HEK293 (cell line): ENCODE results near the gene ELAVL3.

Experiments used
- CTCF ChIA-PET: fragments of 350-600 bp; formaldehyde crosslinking; extraction: SDS; loops from one replicate; lab custom pipeline; 2021; ENCODE audit warnings: antibody characterized with exemption; lab: Yijun Ruan, JAX
- POLR2A ChIA-PET: fragments of 300-600 bp; formaldehyde crosslinking; extraction: SDS; loops from one replicate; lab custom pipeline; 2020; ENCODE audit warnings: antibody characterized with exemption, inconsistent platforms; lab: Yijun Ruan, JAX
- H3K27ac ChIP-seq: fragments of 200-500 bp; sonication (Bioruptor generic); 2 replicates; pipeline ENCODE4 v1.5.1; 2014; ENCODE audit warnings: low read depth, low read length, control low read depth, inconsistent platforms; ENCODE audit errors: extremely low read depth
- H3K36me3 ChIP-seq, 2 experiments: fragments of 200-500 bp in 1 of 2; sonication (Bioruptor generic) in 1 of 2; 1 replicate in 1 of 2; 2 replicates in 1 of 2; pipeline ENCODE4 v1.5.1; 2014 to 2017; ENCODE audit warnings: inconsistent platforms in 2 of 2, low read length in 2 of 2; ENCODE audit not compliant: control insufficient read depth in 2 of 2, insufficient read depth in 1 of 2
- H3K4me1 ChIP-seq: fragments of 200-500 bp; sonication (Bioruptor generic); 2 replicates; pipeline ENCODE4 v1.5.1; 2014; ENCODE audit warnings: mild to moderate bottlenecking, low read length, inconsistent platforms; ENCODE audit not compliant: control insufficient read depth, insufficient read depth
- H3K4me3 ChIP-seq: 2 replicates; pipeline ENCODE4 v1.5.1; 2011; ENCODE audit warnings: low read depth, mild to moderate bottlenecking, control low read depth, low read length, moderate library complexity
- H3K9me3 ChIP-seq: fragments of 200-500 bp; sonication (Bioruptor generic); 2 replicates; pipeline ENCODE4 v1.5.1; 2014; ENCODE audit warnings: low read depth, low read length, inconsistent platforms; ENCODE audit not compliant: control insufficient read depth, insufficient read depth
- KLF7 ChIP-seq: fragments of 450-650 bp; formaldehyde crosslinking; IDR thresholded peaks from 2 replicates; pipeline ENCODE4 v1.5.1; 2016; ENCODE audit warnings: missing biosample characterization, missing genetic modification characterization, borderline replicate concordance
- PRDM1 ChIP-seq: fragments of 450-650 bp; formaldehyde crosslinking; IDR thresholded peaks from 2 replicates; pipeline ENCODE4; 2016; ENCODE audit warnings: missing biosample characterization, missing genetic modification characterization
- SALL2 ChIP-seq: fragments of 450-650 bp; formaldehyde crosslinking; IDR thresholded peaks from 2 replicates; pipeline ENCODE4 v1.5.0; 2017; ENCODE audit warnings: missing biosample characterization, mild to moderate bottlenecking, missing genetic modification characterization, borderline replicate concordance
- SCRT1 ChIP-seq: fragments of 450-650 bp; formaldehyde crosslinking; IDR thresholded peaks from 2 replicates; pipeline ENCODE4 v1.5.1; 2016; ENCODE audit warnings: missing biosample characterization, missing genetic modification characterization, borderline replicate concordance
- ZNF140 ChIP-seq: fragments of 450-650 bp; formaldehyde crosslinking; IDR thresholded peaks from 2 replicates; pipeline ENCODE4 v1.5.1; 2016; ENCODE audit warnings: missing biosample characterization, missing genetic modification characterization
- ZNF148 ChIP-seq: fragments of 450-650 bp; formaldehyde crosslinking; IDR thresholded peaks from 2 replicates; pipeline ENCODE4 v1.5.0; 2017; ENCODE audit warnings: missing biosample characterization, missing genetic modification characterization, borderline replicate concordance
- ZNF18 ChIP-seq: fragments of 450-650 bp; formaldehyde crosslinking; IDR thresholded peaks from 2 replicates; pipeline ENCODE4 v1.5.1; 2016; ENCODE audit warnings: missing biosample characterization, missing genetic modification characterization
- ZNF2 ChIP-seq: fragments of 450-650 bp; formaldehyde crosslinking; IDR thresholded peaks from 2 replicates; pipeline ENCODE4 v1.5.1; 2016; ENCODE audit warnings: missing biosample characterization, missing genetic modification characterization
- ZNF266 ChIP-seq: fragments of 450-650 bp; formaldehyde crosslinking; IDR thresholded peaks from 2 replicates; pipeline ENCODE4 v1.5.1; 2016; ENCODE audit warnings: missing biosample characterization, missing genetic modification characterization, low read depth
- ZNF274 ChIP-seq, 2 experiments: fragments of 200-500 bp in 1 of 2; fragments of 450-650 bp in 1 of 2; sonication (Bioruptor generic) in 1 of 2; formaldehyde crosslinking in 1 of 2; IDR thresholded peaks; 2 replicates each; pipeline versions ENCODE4 v1.5.1 to v1.6.1; 2014 to 2016; ENCODE audit warnings: borderline replicate concordance in 1 of 2, inconsistent platforms in 1 of 2, low read length in 1 of 2, missing biosample characterization in 1 of 2, missing genetic modification characterization in 1 of 2
- ZNF354C ChIP-seq: fragments of 450-650 bp; formaldehyde crosslinking; IDR thresholded peaks from 2 replicates; pipeline ENCODE4 v1.5.1; 2016; ENCODE audit warnings: missing biosample characterization, missing genetic modification characterization, low read depth, borderline replicate concordance
- ZNF398 ChIP-seq: fragments of 450-650 bp; formaldehyde crosslinking; IDR thresholded peaks from 2 replicates; pipeline ENCODE4 v1.5.1; 2017; ENCODE audit warnings: missing biosample characterization, missing genetic modification characterization
- ZNF473 ChIP-seq: fragments of 450-650 bp; formaldehyde crosslinking; IDR thresholded peaks from 2 replicates; pipeline ENCODE4 v1.5.1; 2017; ENCODE audit warnings: missing biosample characterization, missing genetic modification characterization
- ZNF544 ChIP-seq: fragments of 450-650 bp; formaldehyde crosslinking; IDR thresholded peaks from 2 replicates; pipeline ENCODE4 v1.5.0; 2017; ENCODE audit warnings: missing biosample characterization, missing genetic modification characterization
- ZNF785 ChIP-seq: fragments of 450-650 bp; formaldehyde crosslinking; IDR thresholded peaks from 2 replicates; pipeline ENCODE4 v1.5.1; 2016; ENCODE audit warnings: missing biosample characterization, missing genetic modification characterization
- ZSCAN23 ChIP-seq: fragments of 450-650 bp; formaldehyde crosslinking; IDR thresholded peaks from 2 replicates; pipeline ENCODE4 v1.5.1; 2016; ENCODE audit warnings: missing biosample characterization, missing genetic modification characterization
- ZSCAN4 ChIP-seq: fragments of 450-650 bp; formaldehyde crosslinking; IDR thresholded peaks from 2 replicates; pipeline ENCODE4 v1.5.1; 2017; ENCODE audit warnings: missing biosample characterization, missing genetic modification characterization
- ZXDB ChIP-seq: fragments of 450-650 bp; formaldehyde crosslinking; IDR thresholded peaks from 2 replicates; pipeline ENCODE4 v1.5.1; 2016; ENCODE audit warnings: missing biosample characterization, missing genetic modification characterization
- TF ChIP-seq, protein P1 (sequence below): fragments of 450-650 bp; formaldehyde crosslinking; conservative IDR thresholded peaks from 2 replicates; pipeline ENCODE4 v1.5.1; 2016; ENCODE audit warnings: low read depth, missing biosample characterization, missing genetic modification characterization
- TF ChIP-seq, protein P2 (sequence below): fragments of 450-650 bp; formaldehyde crosslinking; optimal IDR thresholded peaks from 2 replicates; pipeline ENCODE3; 2016; ENCODE audit warnings: missing biosample characterization, mild to moderate bottlenecking, missing genetic modification characterization

ELAVL3 gene

DNA sequence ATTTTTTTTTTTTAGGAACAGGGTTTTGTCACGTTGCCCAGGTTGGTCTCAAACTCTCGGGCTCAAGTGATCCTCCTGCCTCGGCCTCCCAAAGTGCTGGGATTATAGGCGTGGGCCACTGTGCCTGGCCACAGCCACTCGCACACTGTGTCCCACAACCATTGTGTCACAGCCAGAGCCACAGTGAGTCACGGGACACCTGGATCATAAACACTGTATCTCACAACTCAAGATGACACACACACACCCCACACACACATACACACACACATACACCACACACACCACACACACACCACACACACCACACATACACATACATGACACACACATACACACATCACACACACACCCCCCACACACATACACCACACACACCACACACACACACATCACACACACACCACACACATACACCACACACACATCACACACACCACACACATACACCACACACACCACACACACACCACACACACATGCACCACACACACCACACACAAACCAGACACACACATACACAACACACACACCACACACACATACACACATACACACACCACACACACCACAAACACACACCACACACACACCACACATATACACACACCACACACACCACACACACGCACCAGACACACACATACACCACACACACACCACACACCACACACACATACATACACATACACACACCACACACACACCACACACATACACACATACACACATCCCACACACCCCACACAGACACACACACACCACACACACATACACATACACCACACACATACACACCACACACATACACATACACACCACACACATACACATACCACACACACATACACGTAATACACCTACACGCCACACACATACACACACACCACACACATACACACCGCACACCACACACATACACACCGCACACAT is 16.2 kb downstream of the ELAVL3 start:
- Histone ChIP-seq H3K36me3 (no peaks in the 10 kb centered on the region), H3K4me1 (no peaks in the 10 kb centered on the region), H3K27ac (no peak overlapping the region), H3K4me3 (no peak overlapping the region), H3K9me3 (no peaks in the 10 kb centered on the region)
- POLR2A ChIA-PET: no interaction called here
- CTCF ChIA-PET: interaction anchor here (0.7 kb wide), 1 partner anchor 83 kb away, joined by 3 read pairs; no protein-coding TSS in a partner anchor
- TF ChIP-seq SCRT1: peak; percentile 8; the same call in 1 of the 2 replicates
- peak; percentile 35 for TF ChIP-seq ZNF2 (tag by site-specific recombination)
- no peak for TF ChIP-seq ZNF544 (tag by site-specific recombination)
- TF ChIP-seq PRDM1 (tag by site-specific recombination): no peak
- TF ChIP-seq ZSCAN23 (tag by site-specific recombination): peak; percentile 24; the same call in 1 of the 2 replicates
- TF ChIP-seq ZNF354C (tag by site-specific recombination): 0 out of 2 replicates have a peak, but pooled peaks have one; percentile 24
- 0 out of 2 replicates have a peak, but pooled peaks have one; percentile 21 for TF ChIP-seq KLF7 (tag by site-specific recombination)
- peak; percentile 81 for TF ChIP-seq ZSCAN4 (tag by site-specific recombination)
- peak; percentile 80; the same call in 1 of the 2 replicates for TF ChIP-seq ZNF148 (tag by site-specific recombination)
- TF ChIP-seq SALL2 (tag by site-specific recombination): 0 out of 2 replicates have a peak, but pooled peaks have one; percentile 47
- TF ChIP-seq ZNF140 (tag by site-specific recombination): peak; percentile 2; the same call in 1 of the 2 replicates
- TF ChIP-seq, protein P1, sequence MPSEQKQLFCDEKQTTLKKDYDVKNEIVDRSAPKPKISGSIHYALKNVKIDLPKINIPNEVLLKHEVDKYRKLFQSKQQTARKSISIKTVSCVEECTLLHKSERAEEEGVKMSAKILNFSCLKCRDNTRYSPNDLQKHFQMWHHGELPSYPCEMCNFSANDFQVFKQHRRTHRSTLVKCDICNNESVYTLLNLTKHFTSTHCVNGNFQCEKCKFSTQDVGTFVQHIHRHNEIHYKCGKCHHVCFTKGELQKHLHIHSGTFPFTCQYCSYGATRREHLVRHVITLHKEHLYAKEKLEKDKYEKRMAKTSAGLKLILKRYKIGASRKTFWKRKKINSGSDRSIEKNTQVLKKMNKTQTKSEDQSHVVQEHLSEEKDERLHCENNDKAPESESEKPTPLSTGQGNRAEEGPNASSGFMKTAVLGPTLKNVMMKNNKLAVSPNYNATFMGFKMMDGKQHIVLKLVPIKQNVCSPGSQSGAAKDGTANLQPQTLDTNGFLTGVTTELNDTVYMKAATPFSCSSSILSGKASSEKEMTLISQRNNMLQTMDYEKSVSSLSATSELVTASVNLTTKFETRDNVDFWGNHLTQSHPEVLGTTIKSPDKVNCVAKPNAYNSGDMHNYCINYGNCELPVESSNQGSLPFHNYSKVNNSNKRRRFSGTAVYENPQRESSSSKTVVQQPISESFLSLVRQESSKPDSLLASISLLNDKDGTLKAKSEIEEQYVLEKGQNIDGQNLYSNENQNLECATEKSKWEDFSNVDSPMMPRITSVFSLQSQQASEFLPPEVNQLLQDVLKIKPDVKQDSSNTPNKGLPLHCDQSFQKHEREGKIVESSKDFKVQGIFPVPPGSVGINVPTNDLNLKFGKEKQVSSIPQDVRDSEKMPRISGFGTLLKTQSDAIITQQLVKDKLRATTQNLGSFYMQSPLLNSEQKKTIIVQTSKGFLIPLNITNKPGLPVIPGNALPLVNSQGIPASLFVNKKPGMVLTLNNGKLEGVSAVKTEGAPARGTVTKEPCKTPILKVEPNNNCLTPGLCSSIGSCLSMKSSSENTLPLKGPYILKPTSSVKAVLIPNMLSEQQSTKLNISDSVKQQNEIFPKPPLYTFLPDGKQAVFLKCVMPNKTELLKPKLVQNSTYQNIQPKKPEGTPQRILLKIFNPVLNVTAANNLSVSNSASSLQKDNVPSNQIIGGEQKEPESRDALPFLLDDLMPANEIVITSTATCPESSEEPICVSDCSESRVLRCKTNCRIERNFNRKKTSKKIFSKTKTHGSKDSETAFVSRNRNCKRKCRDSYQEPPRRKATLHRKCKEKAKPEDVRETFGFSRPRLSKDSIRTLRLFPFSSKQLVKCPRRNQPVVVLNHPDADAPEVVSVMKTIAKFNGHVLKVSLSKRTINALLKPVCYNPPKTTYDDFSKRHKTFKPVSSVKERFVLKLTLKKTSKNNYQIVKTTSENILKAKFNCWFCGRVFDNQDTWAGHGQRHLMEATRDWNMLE: no peak
- TF ChIP-seq, protein P2, sequence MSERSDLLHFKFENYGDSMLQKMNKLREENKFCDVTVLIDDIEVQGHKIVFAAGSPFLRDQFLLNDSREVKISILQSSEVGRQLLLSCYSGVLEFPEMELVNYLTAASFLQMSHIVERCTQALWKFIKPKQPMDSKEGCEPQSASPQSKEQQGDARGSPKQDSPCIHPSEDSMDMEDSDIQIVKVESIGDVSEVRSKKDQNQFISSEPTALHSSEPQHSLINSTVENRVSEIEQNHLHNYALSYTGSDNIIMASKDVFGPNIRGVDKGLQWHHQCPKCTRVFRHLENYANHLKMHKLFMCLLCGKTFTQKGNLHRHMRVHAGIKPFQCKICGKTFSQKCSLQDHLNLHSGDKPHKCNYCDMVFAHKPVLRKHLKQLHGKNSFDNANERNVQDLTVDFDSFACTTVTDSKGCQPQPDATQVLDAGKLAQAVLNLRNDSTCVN: peak; percentile 13
- TF ChIP-seq ZNF785 (tag by site-specific recombination): 0 out of 2 replicates have a peak, but pooled peaks have one; percentile 8
- TF ChIP-seq ZNF266 (tag by site-specific recombination): peak; percentile 38; the same call in 1 of the 2 replicates
- TF ChIP-seq ZNF473 (tag by site-specific recombination): 0 out of 2 replicates have a peak, but pooled peaks have one; percentile 46
- TF ChIP-seq ZNF398 (tag by site-specific recombination): peak; percentile 28; the same call in 1 of the 2 replicates
- TF ChIP-seq ZNF274 (IDR thresholded peaks at IDR 0.05; ENCODE audit: low read length): no peak
- TF ChIP-seq ZNF274 (tag by site-specific recombination; IDR thresholded peaks at IDR 0.05; ENCODE audit: borderline replicate concordance): peak; percentile 73; the same call in 1 of the 2 replicates
- TF ChIP-seq ZNF18 (tag by site-specific recombination): peak; percentile 61
- TF ChIP-seq ZXDB (tag by site-specific recombination): no peak
